PC-3 (cell line): ENCODE measurements around the gene SPPL2C. TPM values are rescaled to one million over a fixed set of nuclear protein-coding genes. Genes with fewer than 3 reads are reported as not detected.
A peak's percentile ranks its signal among the peaks of the same experiment; 100 is the strongest.

Source experiments
- ATAC-seq: fragments of 200-7000 bp; cut with Tn5 transposase; 2 replicates; pipeline ENCODE4 v1.9.1; 2020; ENCODE audit warnings: mild to moderate bottlenecking, moderate library complexity
- BruUV-seq: library from RNA; stranded (reverse); fragments of 400-500 nt; replicated peaks from 2 replicates; lab custom pipeline; 2021; lab: Mats Ljungman, UMichigan
- CTCF ChIA-PET: fragments of 300-600 bp; sonication (Branson Sonifier 250); formaldehyde crosslinking; loops from one replicate; lab custom pipeline; 2022; ENCODE audit warnings: antibody characterized with exemption; lab: Charles Lee
- POLR2A ChIA-PET: fragments of 300-600 bp; sonication (Branson Sonifier 250); formaldehyde crosslinking; loops from one replicate; lab custom pipeline; 2022; ENCODE audit warnings: antibody characterized with exemption; ENCODE audit not compliant: unreplicated experiment; lab: Charles Lee
- DNase-seq: peaks from one replicate; pipeline ENCODE4 v3.0.0-alpha.2; 2015
- H2AFZ ChIP-seq: fragments of 300-600 bp; sonication (generic); 2 replicates; pipeline ENCODE4 v1.6.0; 2016; ENCODE audit warnings: antibody characterized with exemption, low read length
- H3F3A ChIP-seq: fragments of 300-600 bp; sonication (generic); one replicate; pipeline ENCODE4 v1.6.0; 2017; ENCODE audit warnings: antibody characterized with exemption, low read length, control low read depth, mild to moderate bottlenecking; ENCODE audit not compliant: unreplicated experiment
- H3K27ac ChIP-seq: fragments of 300-600 bp; sonication (generic); 2 replicates; pipeline ENCODE4 v1.5.1; 2016; ENCODE audit warnings: mild to moderate bottlenecking, low read length
- H3K27me3 ChIP-seq: fragments of 300-600 bp; sonication (generic); 2 replicates; pipeline ENCODE4 v1.6.1; 2016; ENCODE audit warnings: low read length, mixed read lengths
- H3K36me3 ChIP-seq: fragments of 300-600 bp; sonication (generic); 2 replicates; pipeline ENCODE4 v1.6.1; 2016; ENCODE audit warnings: low read depth, mixed run types, low read length, mixed read lengths
- H3K4me1 ChIP-seq: fragments of 300-600 bp; sonication (generic); 2 replicates; pipeline ENCODE4 v1.5.1; 2016; ENCODE audit warnings: low read length; ENCODE audit not compliant: insufficient read depth
- H3K4me2 ChIP-seq: fragments of 300-600 bp; sonication (generic); 2 replicates; pipeline ENCODE4 v1.6.0; 2016; ENCODE audit warnings: low read length
- H3K4me3 ChIP-seq: fragments of 300-600 bp; sonication (generic); 2 replicates; pipeline ENCODE4 v1.5.1; 2016; ENCODE audit warnings: mild to moderate bottlenecking, low read length, mixed read lengths
- H3K79me2 ChIP-seq: fragments of 300-600 bp; sonication (generic); 2 replicates; pipeline ENCODE4 v1.6.1; 2017; ENCODE audit warnings: low read length, mixed read lengths
- H3K9ac ChIP-seq: fragments of 300-600 bp; sonication (generic); 2 replicates; pipeline ENCODE4 v1.6.0; 2016; ENCODE audit warnings: mild to moderate bottlenecking, low read length
- H3K9me2 ChIP-seq: fragments of 300-600 bp; sonication (generic); replicated peaks from 2 replicates; pipeline ENCODE4 v1.6.1; 2016; ENCODE audit warnings: mixed run types, low read length, mixed read lengths
- H3K9me3 ChIP-seq: fragments of 300-600 bp; sonication (generic); 2 replicates; pipeline ENCODE4 v1.6.1; 2016; ENCODE audit warnings: low read length, mixed read lengths
- H4K20me1 ChIP-seq: fragments of 300-600 bp; sonication (generic); 2 replicates; pipeline ENCODE4 v1.6.1; 2016; ENCODE audit warnings: low read length, mixed read lengths
- EZH2 ChIP-seq: fragments of 300-600 bp; sonication (generic); IDR thresholded peaks from one replicate; pipeline ENCODE4 v1.6.1; 2017; ENCODE audit warnings: antibody characterized with exemption, mild to moderate bottlenecking, low read length; ENCODE audit not compliant: unreplicated experiment
- EZH2phosphoT487 ChIP-seq: fragments of 300-600 bp; sonication (generic); IDR thresholded peaks from 2 replicates; pipeline ENCODE4 v1.6.1; 2018; ENCODE audit warnings: mild to moderate bottlenecking, antibody characterized with exemption, low read length, borderline replicate concordance
- intact Hi-C: fragments of 100-400 bp; cut with micrococcal nuclease; formaldehyde crosslinking; loops from 2 replicates; pipeline ENCODE4 v1.9.0; 2023
- total RNA-seq: library from RNA; depleted of rRNA; stranded (reverse); fragments of >200 nt; gene quantifications from 2 replicates; pipeline ENCODE4 v1.2.3, GENCODE V29; 2014; rRNA removed
- TF ChIP-seq, protein P1 (sequence below): fragments of 300-600 bp; sonication (generic); conservative IDR thresholded peaks from 2 replicates; pipeline ENCODE4 v1.5.1; 2017; ENCODE audit warnings: antibody characterized with exemption, low read depth, mild to moderate bottlenecking, low read length

Gene SPPL2C
- total RNA-seq, 1 experiment from 2014 or later: not detected

DNA sequence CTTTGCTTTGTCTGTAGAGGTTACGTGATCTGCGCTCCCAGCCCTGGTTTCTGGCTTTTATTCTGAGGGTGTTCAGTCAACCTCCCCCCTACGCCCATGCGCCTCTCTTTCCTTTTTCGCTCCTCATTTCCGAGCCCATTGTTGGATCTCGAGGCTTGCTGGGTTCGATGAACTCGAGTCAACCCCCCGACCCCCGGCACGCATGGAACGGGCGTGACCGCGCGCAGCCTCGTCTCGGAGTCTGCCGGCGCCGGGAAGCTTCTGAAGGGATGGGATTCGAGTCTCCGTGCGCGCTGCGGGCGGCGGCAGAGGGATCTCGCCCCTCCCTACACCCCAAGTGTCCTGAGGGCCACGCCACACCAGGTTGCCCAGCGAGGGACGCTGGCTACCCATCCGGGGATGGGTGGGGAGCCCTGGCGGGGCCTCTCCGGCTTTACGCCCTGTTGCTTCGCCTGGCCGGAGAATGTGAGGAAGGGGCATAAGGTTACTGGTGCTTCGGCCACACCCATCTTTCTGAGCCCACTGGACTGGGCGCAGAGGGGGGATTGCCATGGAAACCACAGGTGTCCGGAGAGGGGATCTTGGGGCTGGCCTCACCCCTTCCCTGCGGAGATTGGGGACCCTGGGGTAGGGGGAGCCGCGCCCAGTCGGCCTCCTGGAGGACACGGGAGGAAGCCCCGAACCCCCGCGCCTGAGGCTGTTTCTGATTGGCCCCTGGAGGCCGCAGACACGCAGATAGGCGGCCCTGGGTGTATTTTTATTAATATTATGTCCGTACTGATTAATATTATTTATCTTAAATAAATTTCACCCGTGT, 51.5 kb downstream of the SPPL2C start:
- no peaks in the 10 kb centered on the region for H3K9me3 ChIP-seq
- no peaks in the 10 kb centered on the region for H3K36me3 ChIP-seq
- H3K9ac ChIP-seq: no peak overlapping the region
- no peaks in the 10 kb centered on the region for H3K79me2 ChIP-seq
- H3K27ac ChIP-seq: no peak overlapping the region
- POLR2A ChIA-PET: no interaction called here
- ATAC-seq (no peak), DNase-seq (no peak)
- intact Hi-C loops: no loop called here
- H3K27me3 ChIP-seq: peaks cover 17% of the 10 kb centered on the region
- CTCF ChIA-PET: interaction anchor here (0.5 kb wide), 1 partner anchor 256 kb away, joined by 3 read pairs; no protein-coding TSS in a partner anchor
- peak overlapping the region; percentile 95 for H2AFZ ChIP-seq
- H3K4me2 ChIP-seq: peak overlapping the region; percentile 96
- H3F3A ChIP-seq: no peaks in the 10 kb centered on the region
- no peaks in the 10 kb centered on the region for H4K20me1 ChIP-seq
- no peak for TF ChIP-seq EZH2
- TF ChIP-seq, protein P1, sequence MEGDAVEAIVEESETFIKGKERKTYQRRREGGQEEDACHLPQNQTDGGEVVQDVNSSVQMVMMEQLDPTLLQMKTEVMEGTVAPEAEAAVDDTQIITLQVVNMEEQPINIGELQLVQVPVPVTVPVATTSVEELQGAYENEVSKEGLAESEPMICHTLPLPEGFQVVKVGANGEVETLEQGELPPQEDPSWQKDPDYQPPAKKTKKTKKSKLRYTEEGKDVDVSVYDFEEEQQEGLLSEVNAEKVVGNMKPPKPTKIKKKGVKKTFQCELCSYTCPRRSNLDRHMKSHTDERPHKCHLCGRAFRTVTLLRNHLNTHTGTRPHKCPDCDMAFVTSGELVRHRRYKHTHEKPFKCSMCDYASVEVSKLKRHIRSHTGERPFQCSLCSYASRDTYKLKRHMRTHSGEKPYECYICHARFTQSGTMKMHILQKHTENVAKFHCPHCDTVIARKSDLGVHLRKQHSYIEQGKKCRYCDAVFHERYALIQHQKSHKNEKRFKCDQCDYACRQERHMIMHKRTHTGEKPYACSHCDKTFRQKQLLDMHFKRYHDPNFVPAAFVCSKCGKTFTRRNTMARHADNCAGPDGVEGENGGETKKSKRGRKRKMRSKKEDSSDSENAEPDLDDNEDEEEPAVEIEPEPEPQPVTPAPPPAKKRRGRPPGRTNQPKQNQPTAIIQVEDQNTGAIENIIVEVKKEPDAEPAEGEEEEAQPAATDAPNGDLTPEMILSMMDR: no peak
- no peak for TF ChIP-seq EZH2phosphoT487
- BruUV-seq: no TSS peak
- H3K4me1 ChIP-seq: peaks cover 11% of the 10 kb centered on the region
- peak overlapping the region; percentile 81 for H3K4me3 ChIP-seq
- H3K9me2 ChIP-seq: no peaks in the 10 kb centered on the region

Other genes with a start within 250 kb of the SPPL2C start
- not detected in 2 replicates for gene CRHR1, start 60.6 kb upstream of the SPPL2C start, total RNA-seq
- gene MAPT, start 49.7 kb downstream of the SPPL2C start, total RNA-seq: 2.7 and 3.6 TPM in 2 replicates
- gene STH, start 154.4 kb downstream of the SPPL2C start, total RNA-seq: not detected in 2 replicates